Thoracic aorta (tissue), 2 donors: Measurements from ENCODE around the gene IL17D. TPM values are rescaled to one million over a fixed set of nuclear protein-coding genes. Genes with fewer than 3 reads are reported as not detected.
"Not testable (repeated sequence)": the region's sequence is repeated elsewhere in the genome, so short reads cannot be mapped to it uniquely, and the experiment has no call there.

Experiments
- ATAC-seq: fragments of 150-250 bp; one replicate; pipeline ENCODE4 v1.8.0; 2017; ENCODE audit warnings: low read depth; ENCODE audit not compliant: insufficient number of reproducible peaks, low FRiP score
- DNase-seq: peaks from one replicate; pipeline ENCODE4 v3.0.0-alpha.2; 2020; ENCODE audit warnings: low spot score
- H3K27ac ChIP-seq, 2 donors: fragments of 200-600 bp; sonication (generic); 1 replicate in 1 of 2; 2 replicates in 1 of 2; pipeline ENCODE4 v1.5.1; 2016; ENCODE audit warnings: mild to moderate bottlenecking in 2 of 2, moderate library complexity in 2 of 2
- H3K27me3 ChIP-seq: fragments of 200-600 bp; sonication (generic); replicated peaks from 2 replicates; pipeline ENCODE4 v1.6.0; 2016; ENCODE audit warnings: mild to moderate bottlenecking; ENCODE audit not compliant: insufficient read depth
- H3K36me3 ChIP-seq: fragments of 200-600 bp; sonication (generic); one replicate; pipeline ENCODE4 v1.5.1; 2016
- H3K4me1 ChIP-seq, 2 donors: fragments of 200-600 bp; sonication (generic); 1 replicate in 1 of 2; 2 replicates in 1 of 2; pipeline versions ENCODE4 v1.5.1 to v1.6.0; 2016; ENCODE audit warnings: low read depth in 2 of 2, mild to moderate bottlenecking in 1 of 2; ENCODE audit not compliant: control insufficient read depth in 1 of 2
- H3K4me3 ChIP-seq: fragments of 200-600 bp; sonication (generic); 2 replicates; pipeline ENCODE4 v1.5.1; 2016; ENCODE audit warnings: mild to moderate bottlenecking
- H3K9me3 ChIP-seq: fragments of 200-600 bp; sonication (generic); 2 replicates; pipeline ENCODE4 v1.5.1; 2016
- total RNA-seq, 2 donors: library from RNA; depleted of rRNA; stranded (reverse); fragments of >200 nt; gene quantifications; one replicate each; pipeline versions ENCODE4 v1.1.0 to v1.2.3, GENCODE V29; 2016
- TF ChIP-seq, protein P1 (sequence below): fragments of 200-600 bp; sonication (generic); IDR thresholded peaks from one replicate; pipeline ENCODE4 v1.5.1; 2019; ENCODE audit warnings: antibody characterized with exemption

IL17D gene
- total RNA-seq, 2 donors from 2014 or later = 6.6 to 10.3 TPM

GRCh38 chr13:20676213-20676612 lies 27.3 kb upstream of the IL17D start:
- Histone ChIP-seq H3K27ac (no peak overlapping the region), H3K9me3 (no peaks in the 10 kb centered on the region), H3K4me3 (no peak overlapping the region), H3K36me3 (no peaks in the 10 kb centered on the region), H3K27me3 (no peaks in the 10 kb centered on the region), H3K4me1 (peaks cover 0 to 14% of the 10 kb centered on the region in 2 donors)
- ATAC-seq (no peak), DNase-seq (no peak)
- TF ChIP-seq, protein P1, sequence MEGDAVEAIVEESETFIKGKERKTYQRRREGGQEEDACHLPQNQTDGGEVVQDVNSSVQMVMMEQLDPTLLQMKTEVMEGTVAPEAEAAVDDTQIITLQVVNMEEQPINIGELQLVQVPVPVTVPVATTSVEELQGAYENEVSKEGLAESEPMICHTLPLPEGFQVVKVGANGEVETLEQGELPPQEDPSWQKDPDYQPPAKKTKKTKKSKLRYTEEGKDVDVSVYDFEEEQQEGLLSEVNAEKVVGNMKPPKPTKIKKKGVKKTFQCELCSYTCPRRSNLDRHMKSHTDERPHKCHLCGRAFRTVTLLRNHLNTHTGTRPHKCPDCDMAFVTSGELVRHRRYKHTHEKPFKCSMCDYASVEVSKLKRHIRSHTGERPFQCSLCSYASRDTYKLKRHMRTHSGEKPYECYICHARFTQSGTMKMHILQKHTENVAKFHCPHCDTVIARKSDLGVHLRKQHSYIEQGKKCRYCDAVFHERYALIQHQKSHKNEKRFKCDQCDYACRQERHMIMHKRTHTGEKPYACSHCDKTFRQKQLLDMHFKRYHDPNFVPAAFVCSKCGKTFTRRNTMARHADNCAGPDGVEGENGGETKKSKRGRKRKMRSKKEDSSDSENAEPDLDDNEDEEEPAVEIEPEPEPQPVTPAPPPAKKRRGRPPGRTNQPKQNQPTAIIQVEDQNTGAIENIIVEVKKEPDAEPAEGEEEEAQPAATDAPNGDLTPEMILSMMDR = no peak

GRCh38 chr13:20678606-20679005 lies 24.9 kb upstream of the IL17D start:
- not testable (repeated sequence) for H3K9me3 ChIP-seq, DNase-seq, ATAC-seq, H3K4me3 ChIP-seq, H3K4me1 ChIP-seq, H3K27me3 ChIP-seq, H3K27ac ChIP-seq, H3K36me3 ChIP-seq

GRCh38 chr13:20679879-20680278 lies 23.6 kb upstream of the IL17D start:
- H3K4me3 ChIP-seq = no peak overlapping the region
- no peaks in the 10 kb centered on the region for H3K27me3 ChIP-seq
- DNase-seq (no peak), ATAC-seq (no peak)
- H3K4me1 ChIP-seq = no peaks in the 10 kb centered on the region
- no peaks in the 10 kb centered on the region for H3K36me3 ChIP-seq
- TF ChIP-seq, protein P1 = no peak
- H3K27ac ChIP-seq = no peak overlapping the region
- no peaks in the 10 kb centered on the region for H3K9me3 ChIP-seq

DNA sequence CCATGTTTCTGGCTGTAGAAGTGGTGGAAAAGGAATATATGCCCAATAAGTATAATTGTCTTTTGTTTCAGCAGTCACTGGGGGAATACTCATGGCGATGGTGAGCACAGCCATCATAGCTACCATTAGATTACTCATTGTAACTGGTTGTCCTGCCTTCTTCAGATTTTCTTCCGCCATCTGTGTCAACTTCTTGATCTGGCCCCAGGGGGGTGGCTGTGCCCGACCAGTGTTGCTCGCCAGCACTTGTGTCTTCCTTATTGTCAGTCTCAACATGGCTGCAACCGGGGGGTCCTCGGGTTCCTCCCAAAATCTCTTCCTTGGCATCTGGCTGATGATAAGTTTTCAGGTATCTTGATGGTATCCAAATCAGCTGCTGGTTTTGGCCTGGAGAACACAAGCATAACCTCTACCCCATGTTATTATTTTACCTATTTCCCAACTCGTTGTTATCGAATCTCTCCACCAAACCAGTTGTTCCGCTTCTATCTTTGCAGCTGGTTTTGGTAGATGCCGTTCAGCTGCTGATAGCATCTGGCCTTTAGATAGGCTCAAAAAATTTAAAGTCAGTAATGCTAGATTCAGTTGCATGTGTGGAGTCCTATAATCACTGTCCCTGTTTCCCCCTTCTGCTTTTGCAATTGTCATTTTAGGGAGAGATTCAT lies 23.0 kb upstream of the IL17D start:
- H3K27ac ChIP-seq = no peak overlapping the region
- DNase-seq (no peak), ATAC-seq (no peak)
- no peaks in the 10 kb centered on the region for H3K36me3 ChIP-seq
- no peaks in the 10 kb centered on the region for H3K4me1 ChIP-seq
- no peaks in the 10 kb centered on the region for H3K27me3 ChIP-seq
- H3K4me3 ChIP-seq = no peak overlapping the region
- H3K9me3 ChIP-seq = no peaks in the 10 kb centered on the region
- TF ChIP-seq, protein P1 = no peak

DNA sequence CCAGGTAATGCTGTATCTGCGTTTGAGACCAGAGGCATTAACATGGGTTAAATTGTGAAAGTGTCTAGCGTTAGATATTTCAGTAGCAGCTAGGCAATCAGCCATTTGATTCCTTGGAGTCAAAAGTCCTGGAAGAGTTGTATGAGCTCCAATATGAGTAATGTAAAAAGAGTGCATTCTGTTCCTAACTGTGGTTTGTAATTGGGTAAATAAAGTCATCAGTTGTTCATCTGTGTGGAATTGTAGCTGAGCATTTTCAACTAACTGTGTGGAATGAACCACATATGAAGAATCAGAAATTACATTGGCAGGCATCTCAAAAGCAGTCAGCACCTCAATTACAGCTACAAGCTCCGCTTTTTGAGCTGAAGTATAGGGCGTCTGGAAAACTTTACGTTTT lies 22.0 kb upstream of the IL17D start:
- not testable (repeated sequence) for DNase-seq, H3K4me3 ChIP-seq, ATAC-seq, H3K4me1 ChIP-seq, H3K9me3 ChIP-seq, H3K36me3 ChIP-seq, H3K27ac ChIP-seq, H3K27me3 ChIP-seq

DNA sequence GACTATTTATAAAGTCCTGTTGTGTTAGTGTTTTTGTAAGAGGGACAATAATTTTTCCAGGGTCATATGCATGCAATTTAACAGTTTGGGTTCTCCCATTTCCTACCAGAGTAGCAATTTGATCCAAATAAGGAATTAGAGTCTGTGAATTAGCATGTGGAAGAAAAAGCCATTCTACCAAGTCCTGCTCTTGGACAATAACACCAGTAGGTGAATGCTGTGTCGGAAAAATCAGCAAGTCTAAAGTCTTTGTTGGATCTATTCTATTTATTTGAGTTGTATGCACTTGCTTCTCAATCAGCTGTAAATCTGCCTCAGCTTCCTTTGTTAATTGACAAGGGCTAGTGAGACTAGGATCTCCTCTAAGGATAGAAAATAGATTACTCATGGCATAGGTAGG lies 21.4 kb upstream of the IL17D start:
- DNase-seq (no peak), ATAC-seq (no peak)
- H3K36me3 ChIP-seq = no peaks in the 10 kb centered on the region
- H3K4me3 ChIP-seq = no peak overlapping the region
- H3K27me3 ChIP-seq = no peaks in the 10 kb centered on the region
- H3K4me1 ChIP-seq = no peaks in the 10 kb centered on the region
- H3K27ac ChIP-seq = no peak overlapping the region
- TF ChIP-seq, protein P1 = no peak
- H3K9me3 ChIP-seq = no peaks in the 10 kb centered on the region
